SK-N-SH treated with all-trans-retinoic acid at 6 μM for 48 hours (cell line): Measurements from ENCODE around the gene TTC7B.

ENCODE experiments used
- ATAC-seq: fragments of 200-7000 bp; cut with Tn5 transposase; 3 replicates; pipeline ENCODE4 v1.9.1; 2020; ENCODE audit warnings: mild to moderate bottlenecking, moderate library complexity
- ARNTL ChIP-seq: fragments of 450-650 bp; formaldehyde crosslinking; IDR thresholded peaks from 2 replicates; pipeline ENCODE4 v1.5.0; 2020; ENCODE audit warnings: low read depth, mild to moderate bottlenecking, moderate library complexity, borderline replicate concordance
- BACH2 ChIP-seq: fragments of 250-450 bp; sonication (Bioruptor Pico); IDR thresholded peaks from 2 replicates; pipeline ENCODE4 v1.9.0; 2021; ENCODE audit warnings: mild to moderate bottlenecking, borderline replicate concordance
- GLIS3 ChIP-seq: fragments of 250-450 bp; sonication (Bioruptor Pico); IDR thresholded peaks from 2 replicates; pipeline ENCODE4 v1.5.0; 2020; ENCODE audit warnings: mild to moderate bottlenecking, moderate library complexity
- ISL1 ChIP-seq: fragments of 250-450 bp; sonication (Bioruptor Pico); IDR thresholded peaks from 2 replicates; pipeline ENCODE4 v2.1.2; 2022; ENCODE audit warnings: mild to moderate bottlenecking, moderate library complexity
- OSR1 ChIP-seq: fragments of 250-450 bp; sonication (Bioruptor Pico); IDR thresholded peaks from 2 replicates; pipeline ENCODE4 v1.8.0; 2022; ENCODE audit warnings: moderate library complexity, mild to moderate bottlenecking, inconsistent platforms
- PPARA ChIP-seq: fragments of 250-450 bp; sonication (Bioruptor Pico); IDR thresholded peaks from 2 replicates; pipeline ENCODE4 v1.5.0; 2020; ENCODE audit warnings: mild to moderate bottlenecking, borderline replicate concordance
- RARB ChIP-seq: fragments of 250-450 bp; sonication (Bioruptor Pico); IDR thresholded peaks from 2 replicates; pipeline ENCODE4 v1.8.0; 2021; ENCODE audit warnings: mild to moderate bottlenecking, moderate library complexity
- SNAI2 ChIP-seq: fragments of 250-450 bp; sonication (Bioruptor Pico); IDR thresholded peaks from 2 replicates; pipeline ENCODE4 v1.5.0; 2020; ENCODE audit warnings: mild to moderate bottlenecking, moderate library complexity
- TOX ChIP-seq: fragments of 250-450 bp; sonication (Bioruptor Pico); IDR thresholded peaks from 2 replicates; pipeline ENCODE4 v1.8.0; 2021; ENCODE audit warnings: mild to moderate bottlenecking, moderate library complexity, borderline replicate concordance
- ZC3H10 ChIP-seq: fragments of 250-450 bp; sonication (Bioruptor Pico); IDR thresholded peaks from 2 replicates; pipeline ENCODE4 v1.5.1; 2021; ENCODE audit warnings: mild to moderate bottlenecking, moderate library complexity
- ZFP3 ChIP-seq: fragments of 250-450 bp; sonication (Bioruptor Pico); IDR thresholded peaks from 2 replicates; pipeline ENCODE4 v1.5.0; 2020; ENCODE audit warnings: mild to moderate bottlenecking, moderate library complexity
- ZFP30 ChIP-seq: fragments of 450-650 bp; formaldehyde crosslinking; IDR thresholded peaks from 2 replicates; pipeline ENCODE4 v1.5.0; 2022; ENCODE audit warnings: mild to moderate bottlenecking, moderate library complexity
- ZNF565 ChIP-seq: fragments of 450-650 bp; formaldehyde crosslinking; conservative IDR thresholded peaks from 2 replicates; pipeline ENCODE4 v1.5.0; 2020; ENCODE audit warnings: low read depth, mild to moderate bottlenecking, moderate library complexity
- ZNF70 ChIP-seq: fragments of 450-650 bp; formaldehyde crosslinking; IDR thresholded peaks from 2 replicates; pipeline ENCODE4 v1.5.0; 2020; ENCODE audit warnings: mild to moderate bottlenecking, moderate library complexity
- ZNF8 ChIP-seq: fragments of 450-650 bp; formaldehyde crosslinking; IDR thresholded peaks from 2 replicates; pipeline ENCODE4 v1.5.0; 2020; ENCODE audit warnings: mild to moderate bottlenecking, moderate library complexity
- TF ChIP-seq, protein P1 (sequence below): fragments of 250-450 bp; sonication (Bioruptor Pico); IDR thresholded peaks from 2 replicates; pipeline ENCODE4 v1.5.0; 2020; ENCODE audit warnings: mild to moderate bottlenecking, moderate library complexity
- TF ChIP-seq, protein P2 (sequence below): fragments of 250-450 bp; sonication (Bioruptor Pico); IDR thresholded peaks from 2 replicates; pipeline ENCODE4 v1.5.1; 2020; ENCODE audit warnings: low read depth, mild to moderate bottlenecking, moderate library complexity
- TF ChIP-seq, protein P3 (sequence below): fragments of 250-450 bp; sonication (Bioruptor Pico); IDR thresholded peaks from 2 replicates; pipeline ENCODE4 v1.8.0; 2021; ENCODE audit warnings: low read depth, mild to moderate bottlenecking, moderate library complexity, borderline replicate concordance
- TF ChIP-seq, protein P4 (sequence below): fragments of 250-450 bp; sonication (Bioruptor Pico); IDR thresholded peaks from 2 replicates; pipeline ENCODE4 v1.5.1; 2021; ENCODE audit warnings: mild to moderate bottlenecking, moderate library complexity

The TTC7B gene

DNA sequence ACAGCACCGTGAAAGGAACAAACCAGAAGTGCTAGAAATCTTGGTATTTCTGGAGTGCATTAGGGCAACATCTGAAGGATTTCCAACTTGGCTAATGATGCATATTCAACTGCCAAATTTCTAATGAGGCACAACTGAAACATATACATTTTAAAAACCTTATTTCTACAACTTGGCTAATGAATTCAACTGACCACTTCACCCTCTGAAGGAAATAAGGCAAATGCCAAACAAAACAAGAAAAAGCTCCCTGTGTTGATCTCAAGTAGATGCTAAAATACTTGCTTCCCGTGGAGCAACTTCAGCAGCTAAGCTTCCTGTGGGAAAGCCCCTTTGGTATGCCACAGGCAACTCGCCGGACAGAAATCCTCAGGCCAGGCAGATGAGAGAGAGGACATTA is 167.1 kb downstream of the TTC7B start:
- ATAC-seq, result no peak
- TF ChIP-seq TOX (CRISPR knock-in tag) (no peak), RARB (CRISPR knock-in tag) (no peak), BACH2 (no peak), ZFP30 (CRISPR knock-in tag) (no peak), PPARA (CRISPR knock-in tag) (no peak), ZC3H10 (CRISPR knock-in tag) (no peak), GLIS3 (CRISPR knock-in tag) (no peak), ARNTL (CRISPR knock-in tag) (no peak), OSR1 (no peak), SNAI2 (CRISPR knock-in tag) (no peak), ZNF8 (CRISPR knock-in tag) (no peak), ZNF565 (no peak)
- TF ChIP-seq, protein P1, sequence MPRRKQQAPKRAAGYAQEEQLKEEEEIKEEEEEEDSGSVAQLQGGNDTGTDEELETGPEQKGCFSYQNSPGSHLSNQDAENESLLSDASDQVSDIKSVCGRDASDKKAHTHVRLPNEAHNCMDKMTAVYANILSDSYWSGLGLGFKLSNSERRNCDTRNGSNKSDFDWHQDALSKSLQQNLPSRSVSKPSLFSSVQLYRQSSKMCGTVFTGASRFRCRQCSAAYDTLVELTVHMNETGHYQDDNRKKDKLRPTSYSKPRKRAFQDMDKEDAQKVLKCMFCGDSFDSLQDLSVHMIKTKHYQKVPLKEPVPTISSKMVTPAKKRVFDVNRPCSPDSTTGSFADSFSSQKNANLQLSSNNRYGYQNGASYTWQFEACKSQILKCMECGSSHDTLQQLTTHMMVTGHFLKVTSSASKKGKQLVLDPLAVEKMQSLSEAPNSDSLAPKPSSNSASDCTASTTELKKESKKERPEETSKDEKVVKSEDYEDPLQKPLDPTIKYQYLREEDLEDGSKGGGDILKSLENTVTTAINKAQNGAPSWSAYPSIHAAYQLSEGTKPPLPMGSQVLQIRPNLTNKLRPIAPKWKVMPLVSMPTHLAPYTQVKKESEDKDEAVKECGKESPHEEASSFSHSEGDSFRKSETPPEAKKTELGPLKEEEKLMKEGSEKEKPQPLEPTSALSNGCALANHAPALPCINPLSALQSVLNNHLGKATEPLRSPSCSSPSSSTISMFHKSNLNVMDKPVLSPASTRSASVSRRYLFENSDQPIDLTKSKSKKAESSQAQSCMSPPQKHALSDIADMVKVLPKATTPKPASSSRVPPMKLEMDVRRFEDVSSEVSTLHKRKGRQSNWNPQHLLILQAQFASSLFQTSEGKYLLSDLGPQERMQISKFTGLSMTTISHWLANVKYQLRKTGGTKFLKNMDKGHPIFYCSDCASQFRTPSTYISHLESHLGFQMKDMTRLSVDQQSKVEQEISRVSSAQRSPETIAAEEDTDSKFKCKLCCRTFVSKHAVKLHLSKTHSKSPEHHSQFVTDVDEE (CRISPR knock-in tag), result no peak
- TF ChIP-seq, protein P2, sequence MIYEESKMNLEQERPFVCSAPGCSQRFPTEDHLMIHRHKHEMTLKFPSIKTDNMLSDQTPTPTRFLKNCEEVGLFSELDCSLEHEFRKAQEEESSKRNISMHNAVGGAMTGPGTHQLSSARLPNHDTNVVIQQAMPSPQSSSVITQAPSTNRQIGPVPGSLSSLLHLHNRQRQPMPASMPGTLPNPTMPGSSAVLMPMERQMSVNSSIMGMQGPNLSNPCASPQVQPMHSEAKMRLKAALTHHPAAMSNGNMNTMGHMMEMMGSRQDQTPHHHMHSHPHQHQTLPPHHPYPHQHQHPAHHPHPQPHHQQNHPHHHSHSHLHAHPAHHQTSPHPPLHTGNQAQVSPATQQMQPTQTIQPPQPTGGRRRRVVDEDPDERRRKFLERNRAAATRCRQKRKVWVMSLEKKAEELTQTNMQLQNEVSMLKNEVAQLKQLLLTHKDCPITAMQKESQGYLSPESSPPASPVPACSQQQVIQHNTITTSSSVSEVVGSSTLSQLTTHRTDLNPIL (CRISPR knock-in tag), result no peak
- TF ChIP-seq, protein P3, sequence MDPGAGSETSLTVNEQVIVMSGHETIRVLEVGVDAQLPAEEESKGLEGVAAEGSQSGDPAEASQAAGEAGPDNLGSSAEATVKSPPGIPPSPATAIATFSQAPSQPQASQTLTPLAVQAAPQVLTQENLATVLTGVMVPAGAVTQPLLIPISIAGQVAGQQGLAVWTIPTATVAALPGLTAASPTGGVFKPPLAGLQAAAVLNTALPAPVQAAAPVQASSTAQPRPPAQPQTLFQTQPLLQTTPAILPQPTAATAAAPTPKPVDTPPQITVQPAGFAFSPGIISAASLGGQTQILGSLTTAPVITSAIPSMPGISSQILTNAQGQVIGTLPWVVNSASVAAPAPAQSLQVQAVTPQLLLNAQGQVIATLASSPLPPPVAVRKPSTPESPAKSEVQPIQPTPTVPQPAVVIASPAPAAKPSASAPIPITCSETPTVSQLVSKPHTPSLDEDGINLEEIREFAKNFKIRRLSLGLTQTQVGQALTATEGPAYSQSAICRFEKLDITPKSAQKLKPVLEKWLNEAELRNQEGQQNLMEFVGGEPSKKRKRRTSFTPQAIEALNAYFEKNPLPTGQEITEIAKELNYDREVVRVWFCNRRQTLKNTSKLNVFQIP, result no peak

DNA sequence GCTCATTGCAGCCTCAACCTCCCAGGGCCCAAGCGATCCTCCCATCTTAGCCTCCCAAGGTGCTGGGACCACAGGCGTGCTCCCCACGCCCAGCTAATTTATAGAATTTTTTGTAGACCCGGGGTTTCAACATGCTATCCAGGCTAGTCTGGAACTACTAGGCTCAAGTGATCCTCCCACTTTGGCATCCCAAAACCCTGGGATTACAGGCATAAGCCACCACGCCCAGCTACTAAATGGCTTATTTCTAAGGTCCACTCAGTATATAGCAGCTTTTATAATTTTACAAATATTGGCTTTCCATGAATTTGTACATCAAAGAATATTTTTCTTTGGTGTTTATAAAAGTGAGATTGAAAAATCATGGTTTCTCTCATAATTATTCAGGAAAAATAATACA is 167.8 kb downstream of the TTC7B start:
- no peak for ATAC-seq
- TF ChIP-seq, protein P4, sequence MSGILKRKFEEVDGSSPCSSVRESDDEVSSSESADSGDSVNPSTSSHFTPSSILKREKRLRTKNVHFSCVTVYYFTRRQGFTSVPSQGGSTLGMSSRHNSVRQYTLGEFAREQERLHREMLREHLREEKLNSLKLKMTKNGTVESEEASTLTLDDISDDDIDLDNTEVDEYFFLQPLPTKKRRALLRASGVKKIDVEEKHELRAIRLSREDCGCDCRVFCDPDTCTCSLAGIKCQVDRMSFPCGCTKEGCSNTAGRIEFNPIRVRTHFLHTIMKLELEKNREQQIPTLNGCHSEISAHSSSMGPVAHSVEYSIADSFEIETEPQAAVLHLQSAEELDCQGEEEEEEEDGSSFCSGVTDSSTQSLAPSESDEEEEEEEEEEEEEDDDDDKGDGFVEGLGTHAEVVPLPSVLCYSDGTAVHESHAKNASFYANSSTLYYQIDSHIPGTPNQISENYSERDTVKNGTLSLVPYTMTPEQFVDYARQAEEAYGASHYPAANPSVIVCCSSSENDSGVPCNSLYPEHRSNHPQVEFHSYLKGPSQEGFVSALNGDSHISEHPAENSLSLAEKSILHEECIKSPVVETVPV, result no peak
- TF ChIP-seq ISL1 (CRISPR knock-in tag) (no peak), ZNF70 (CRISPR knock-in tag) (no peak), TOX (CRISPR knock-in tag) (no peak), ZFP3 (CRISPR knock-in tag) (no peak), PPARA (CRISPR knock-in tag) (no peak), RARB (CRISPR knock-in tag) (no peak)
- TF ChIP-seq, protein P3, result no peak
- TF ChIP-seq, protein P2 (CRISPR knock-in tag), result no peak
- TF ChIP-seq, protein P1 (CRISPR knock-in tag), result no peak
- TF ChIP-seq, all 23 proteins: peak for 0
